Body of pancreas (tissue), 4 donors: ENCODE data around the gene RASGRP1. TPM values are rescaled to one million over a fixed set of nuclear protein-coding genes. Genes with fewer than 3 reads are reported as not detected.

ENCODE experiments used
- ATAC-seq: fragments of 150-250 bp; one replicate; pipeline ENCODE4 v1.9.1; 2016
- DNase-seq, 4 donors: peaks; one replicate each; pipeline ENCODE4 v3.0.0-alpha.2; 2019
- H3K27ac ChIP-seq, 4 donors: fragments of 200-600 bp; sonication (generic); 1 replicate in 3 of 4; 2 replicates in 1 of 4; pipeline versions ENCODE4 v1.5.1 to v1.6.1; 2016 to 2019; ENCODE audit warnings: mild to moderate bottlenecking in 1 of 4, mixed read lengths in 1 of 4, moderate library complexity in 1 of 4
- H3K27me3 ChIP-seq, 2 donors: fragments of 200-600 bp; sonication (generic); one replicate each; pipeline ENCODE4 v1.6.0; 2016; ENCODE audit warnings: mild to moderate bottlenecking in 1 of 2
- H3K36me3 ChIP-seq, 2 donors: fragments of 200-600 bp; sonication (generic); replicated peaks in 1 of 2; 2 replicates each; pipeline ENCODE4 v1.5.1; 2016; ENCODE audit warnings: low read depth in 2 of 2; ENCODE audit not compliant: insufficient read depth in 1 of 2
- H3K4me1 ChIP-seq: fragments of 200-600 bp; sonication (generic); one replicate; pipeline ENCODE4 v1.6.0; 2016
- H3K4me3 ChIP-seq, 2 donors: fragments of 200-600 bp; sonication (generic); 1 replicate in 1 of 2; 2 replicates in 1 of 2; pipeline ENCODE4 v1.5.1; 2016 to 2019
- H3K9me3 ChIP-seq, 3 donors: fragments of 200-600 bp; sonication (generic); 1 replicate in 2 of 3; 2 replicates in 1 of 3; pipeline ENCODE4 v1.5.1; 2016
- CTCF ChIP-seq, 7 experiments: fragments of 450-650 bp in 4 of 7; fragments of 200-600 bp in 3 of 7; sonication (generic) in 3 of 7; IDR thresholded peaks; one replicate each; pipeline ENCODE4 v1.5.1; 2016 to 2019; ENCODE audit warnings: antibody characterized with exemption in 7 of 7
- POLR2A ChIP-seq, 3 donors: fragments of 450-650 bp; IDR thresholded peaks; one replicate each; pipeline ENCODE4 v1.6.1; 2016; ENCODE audit warnings: antibody characterized with exemption in 3 of 3, mild to moderate bottlenecking in 2 of 3
- WGBS, 2 donors: methylation state at CpG; one replicate each; pipeline ENCODE4 v1.1.5; 2017; 5-methylcytosine and 5-hydroxymethylcytosine counted together
- intact Hi-C: fragments of 100-400 bp; cut with DNase I; formaldehyde crosslinking; loops from one replicate; pipeline ENCODE4 v1.15.1; 2023
- total RNA-seq, 2 donors: library from RNA; depleted of rRNA; stranded (reverse); fragments of >200 nt; gene quantifications; one replicate each; pipeline ENCODE4 v1.1.0, GENCODE V29; 2016

Gene RASGRP1
- total RNA-seq, 2 donors from 2014 or later, result 1.3 to 15.5 TPM

DNA sequence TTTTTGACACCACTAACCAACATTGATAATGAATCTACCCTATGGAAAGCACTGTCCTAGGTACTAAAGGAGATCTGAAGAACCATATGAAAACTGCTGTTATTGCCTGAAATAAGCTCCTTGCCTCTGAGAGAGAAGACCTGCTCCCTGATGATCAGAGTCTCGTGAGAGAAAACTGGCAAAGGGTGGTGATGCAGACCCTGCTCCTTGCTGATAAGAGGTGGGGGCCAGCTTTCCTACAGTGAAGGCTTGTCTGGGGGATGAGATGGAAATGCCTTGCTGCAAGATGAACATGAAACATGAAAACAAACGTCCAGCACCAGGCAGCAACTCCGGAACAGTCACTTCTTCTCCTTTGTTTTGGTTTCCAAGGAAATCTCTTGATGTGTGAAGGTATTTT lies 31.9 kb downstream of the RASGRP1 start:
- no peak for DNase-seq
- TF ChIP-seq POLR2A (IDR thresholded peaks at IDR 0.05), result no peak
- TF ChIP-seq CTCF (IDR thresholded peaks at IDR 0.05), result no peak
- Histone ChIP-seq H3K27ac (no peak overlapping the region), H3K4me3 (no peak overlapping the region), H3K27me3 (no peaks in the 10 kb centered on the region), H3K36me3 (no peaks in the 10 kb centered on the region), H3K9me3 (no peaks in the 10 kb centered on the region), H3K4me1 (peaks cover 5% of the 10 kb centered on the region)
- intact Hi-C loops, result no loop called here
- ATAC-seq, result no peak
- 72 to 81% methylated on average over 3 of the region's 3 CpGs for WGBS, 2 donors

GRCh38 chr15:38531509-38531908 lies 33.1 kb downstream of the RASGRP1 start:
- H3K27me3 ChIP-seq, result no peaks in the 10 kb centered on the region
- TF ChIP-seq CTCF (IDR thresholded peaks at IDR 0.05), result no peak
- no peak for TF ChIP-seq POLR2A (IDR thresholded peaks at IDR 0.05)
- H3K4me3 ChIP-seq, result no peak overlapping the region
- no peak overlapping the region for H3K27ac ChIP-seq
- WGBS, 2 donors, result 70 to 81% methylated on average over 4 of the region's 4 CpGs
- no peaks in the 10 kb centered on the region for H3K9me3 ChIP-seq
- H3K4me1 ChIP-seq, result peaks cover 5% of the 10 kb centered on the region
- H3K36me3 ChIP-seq, result no peaks in the 10 kb centered on the region
- ATAC-seq, result no peak
- no peak for DNase-seq
- intact Hi-C loops, result no loop called here

GRCh38 chr15:38530113-38530512 lies 34.5 kb downstream of the RASGRP1 start:
- no peak for TF ChIP-seq CTCF (IDR thresholded peaks at IDR 0.05)
- TF ChIP-seq POLR2A (IDR thresholded peaks at IDR 0.05), result no peak
- Histone ChIP-seq H3K4me3 (no peak overlapping the region), H3K36me3 (no peaks in the 10 kb centered on the region), H3K4me1 (no peaks in the 10 kb centered on the region), H3K27ac (no peak overlapping the region), H3K9me3 (no peaks in the 10 kb centered on the region), H3K27me3 (no peaks in the 10 kb centered on the region)
- intact Hi-C loops, result no loop called here
- DNase-seq, result no peak
- no peak for ATAC-seq
- 94 to 100% methylated on average over 1 of the region's 1 CpG for WGBS, 2 donors

DNA sequence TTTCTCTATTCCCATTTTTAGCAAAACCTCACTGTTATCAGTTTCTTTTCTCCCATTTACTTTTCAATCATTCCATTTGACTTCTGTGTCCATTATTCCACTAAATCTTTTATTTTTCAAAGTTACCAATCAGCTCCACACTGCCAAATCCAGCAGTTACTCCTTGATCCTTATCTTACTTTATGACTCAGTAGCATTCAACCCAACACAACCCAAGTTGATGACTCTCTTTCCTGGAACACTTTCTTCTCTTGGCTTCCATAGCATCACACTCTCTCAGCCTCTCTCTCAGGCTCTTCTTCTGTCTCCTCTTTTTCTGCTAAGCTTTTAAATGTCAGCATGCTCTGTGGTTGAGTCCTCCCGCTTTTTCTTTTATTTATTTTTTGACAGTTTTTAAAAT lies 36.3 kb downstream of the RASGRP1 start:
- Histone ChIP-seq H3K36me3 (no peaks in the 10 kb centered on the region), H3K4me3 (no peak overlapping the region), H3K9me3 (no peaks in the 10 kb centered on the region), H3K27me3 (no peaks in the 10 kb centered on the region), H3K4me1 (no peaks in the 10 kb centered on the region), H3K27ac (no peak overlapping the region)
- DNase-seq (no peak), ATAC-seq (no peak)
- TF ChIP-seq POLR2A (IDR thresholded peaks at IDR 0.05) (no peak), CTCF (IDR thresholded peaks at IDR 0.05) (no peak)
- 91 to 97% methylated on average over 1 of the region's 1 CpG for WGBS, 2 donors
- intact Hi-C loops, result no loop called here

- no peak overlapping the region for H3K4me3 ChIP-seq
- H3K4me1 ChIP-seq, result no peaks in the 10 kb centered on the region
- H3K27ac ChIP-seq, result no peak overlapping the region
- 76 to 94% methylated on average over 2 of the region's 2 CpGs for WGBS, 2 donors
- H3K27me3 ChIP-seq, result no peaks in the 10 kb centered on the region
- no peaks in the 10 kb centered on the region for H3K36me3 ChIP-seq
- H3K9me3 ChIP-seq, result no peaks in the 10 kb centered on the region
- TF ChIP-seq CTCF (IDR thresholded peaks at IDR 0.05) (no peak), POLR2A (IDR thresholded peaks at IDR 0.05) (no peak)
- DNase-seq (no peak), ATAC-seq (no peak)
- intact Hi-C loops, result no loop called here
Observed at GRCh38 chr15:38526158-38526557, 38.5 kb downstream of the RASGRP1 start.
